Progenitor cell of endocrine pancreas (in vitro differentiated cells): ENCODE measurements around the gene RPL18A. TPM values are rescaled to one million over a fixed set of nuclear protein-coding genes. Genes with fewer than 3 reads are reported as not detected.
A peak's percentile ranks its signal among the peaks of the same experiment; 100 is the strongest.

ENCODE experiments used
- DNase-seq: peaks from one replicate; pipeline ENCODE4 v3.0.0; 2021; ENCODE audit warnings: low spot score; ENCODE audit not compliant: unreplicated experiment
- H3K27ac Mint-ChIP-seq: 2 replicates; pipeline ENCODE4 v1.8.0; 2021; ENCODE audit warnings: mild to moderate bottlenecking, moderate library complexity, mixed read lengths
- H3K27me3 Mint-ChIP-seq: 2 replicates; pipeline ENCODE4 v1.8.0; 2021; ENCODE audit warnings: mixed read lengths
- H3K36me3 Mint-ChIP-seq: 2 replicates; pipeline ENCODE4 v1.8.0; 2022; ENCODE audit warnings: mixed read lengths; ENCODE audit not compliant: insufficient read depth
- H3K4me1 Mint-ChIP-seq: 2 replicates; pipeline ENCODE4 v1.8.0; 2021; ENCODE audit warnings: low read depth, mixed read lengths
- H3K4me3 Mint-ChIP-seq: 2 replicates; pipeline ENCODE4 v1.8.0; 2021; ENCODE audit warnings: low read depth, mild to moderate bottlenecking, moderate library complexity, mixed read lengths
- H3K9me3 Mint-ChIP-seq: 2 replicates; pipeline ENCODE4 v1.8.0; 2021; ENCODE audit warnings: low read depth, mixed read lengths
- CTCF ChIP-seq: fragments of 200-600 bp; sonication (generic); IDR thresholded peaks from one replicate; pipeline ENCODE4 v1.5.0; 2021; ENCODE audit warnings: antibody characterized with exemption, mild to moderate bottlenecking; ENCODE audit not compliant: unreplicated experiment
- total RNA-seq: library from RNA; stranded (reverse); gene quantifications from 2 replicates; pipeline ENCODE4 v1.2.1, GENCODE V29; 2021

Gene RPL18A
- total RNA-seq, 1 donor from 2014 or later, result 1,687 TPM

GRCh38 chr19:17830567-17831418, 28.9 kb upstream of the RPL18A start:
- Mint-ChIP-seq H3K27ac (peak overlapping the region; percentile 81), H3K27me3 (peaks cover 36% of the 10 kb centered on the region), H3K4me1 (peaks cover 2% of the 10 kb centered on the region), H3K9me3 (no peaks in the 10 kb centered on the region), H3K36me3 (no peaks in the 10 kb centered on the region), H3K4me3 (peak overlapping the region; percentile 70)
- no peak for TF ChIP-seq CTCF
- DNase-seq, result peak; percentile 52

DNA sequence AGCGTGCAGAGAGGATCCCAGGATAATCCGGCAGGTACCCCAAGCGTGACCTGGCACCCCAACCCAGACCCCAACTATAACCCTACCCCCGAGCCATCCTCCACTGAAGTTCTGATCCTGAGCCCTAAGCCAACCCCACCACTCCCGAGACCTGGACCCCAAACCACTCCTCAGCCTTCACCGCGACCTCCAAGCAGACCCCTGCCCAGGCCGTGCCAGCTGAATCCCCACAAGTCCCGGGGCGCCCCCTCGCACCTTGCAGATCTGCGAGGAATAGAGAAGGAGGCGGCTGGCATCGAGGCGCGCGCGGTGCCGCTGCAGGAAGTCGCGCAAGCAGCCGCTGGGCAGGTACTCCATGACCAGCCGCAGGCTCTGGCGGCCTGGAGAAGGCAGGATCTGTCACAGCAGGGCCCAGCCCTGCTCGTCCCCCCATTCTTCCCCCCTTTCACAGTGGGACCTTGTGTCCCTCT, 28.3 kb upstream of the RPL18A start:
- H3K27me3 Mint-ChIP-seq, result peaks cover 43% of the 10 kb centered on the region
- no peaks in the 10 kb centered on the region for H3K36me3 Mint-ChIP-seq
- DNase-seq, result no peak
- H3K4me3 Mint-ChIP-seq, result peak overlapping the region; percentile 46
- H3K27ac Mint-ChIP-seq, result no peak overlapping the region
- no peaks in the 10 kb centered on the region for H3K9me3 Mint-ChIP-seq
- TF ChIP-seq CTCF, result no peak
- peaks cover 2% of the 10 kb centered on the region for H3K4me1 Mint-ChIP-seq

- no peaks in the 10 kb centered on the region for H3K36me3 Mint-ChIP-seq
- TF ChIP-seq CTCF, result no peak
- no peak overlapping the region for H3K4me3 Mint-ChIP-seq
- H3K27me3 Mint-ChIP-seq, result peaks cover 47% of the 10 kb centered on the region
- H3K9me3 Mint-ChIP-seq, result no peaks in the 10 kb centered on the region
- DNase-seq, result no peak
- H3K4me1 Mint-ChIP-seq, result peaks cover 2% of the 10 kb centered on the region
- no peak overlapping the region for H3K27ac Mint-ChIP-seq
Observed at GRCh38 chr19:17832443-17833208, 27.1 kb upstream of the RPL18A start.

- H3K27me3 Mint-ChIP-seq, result peaks cover 54% of the 10 kb centered on the region
- H3K4me3 Mint-ChIP-seq, result no peak overlapping the region
- H3K9me3 Mint-ChIP-seq, result no peaks in the 10 kb centered on the region
- peaks cover 2% of the 10 kb centered on the region for H3K4me1 Mint-ChIP-seq
- TF ChIP-seq CTCF, result peak; percentile 38
- H3K27ac Mint-ChIP-seq, result no peak overlapping the region
- no peak for DNase-seq
- H3K36me3 Mint-ChIP-seq, result no peaks in the 10 kb centered on the region
Observed at GRCh38 chr19:17834350-17835181, 25.1 kb upstream of the RPL18A start.
